Measurements from ENCODE around the gene CLK2. TPM values are rescaled to one million over a fixed set of nuclear protein-coding genes. Genes with fewer than 3 reads are reported as not detected.

The CLK2 gene
- total and polyA plus RNA-seq, 2 of the 13 experiments (the other 11 are each of a cell fraction or from before 2014, with no cell fraction given) = 20.1 to 73.5 TPM

DNA sequence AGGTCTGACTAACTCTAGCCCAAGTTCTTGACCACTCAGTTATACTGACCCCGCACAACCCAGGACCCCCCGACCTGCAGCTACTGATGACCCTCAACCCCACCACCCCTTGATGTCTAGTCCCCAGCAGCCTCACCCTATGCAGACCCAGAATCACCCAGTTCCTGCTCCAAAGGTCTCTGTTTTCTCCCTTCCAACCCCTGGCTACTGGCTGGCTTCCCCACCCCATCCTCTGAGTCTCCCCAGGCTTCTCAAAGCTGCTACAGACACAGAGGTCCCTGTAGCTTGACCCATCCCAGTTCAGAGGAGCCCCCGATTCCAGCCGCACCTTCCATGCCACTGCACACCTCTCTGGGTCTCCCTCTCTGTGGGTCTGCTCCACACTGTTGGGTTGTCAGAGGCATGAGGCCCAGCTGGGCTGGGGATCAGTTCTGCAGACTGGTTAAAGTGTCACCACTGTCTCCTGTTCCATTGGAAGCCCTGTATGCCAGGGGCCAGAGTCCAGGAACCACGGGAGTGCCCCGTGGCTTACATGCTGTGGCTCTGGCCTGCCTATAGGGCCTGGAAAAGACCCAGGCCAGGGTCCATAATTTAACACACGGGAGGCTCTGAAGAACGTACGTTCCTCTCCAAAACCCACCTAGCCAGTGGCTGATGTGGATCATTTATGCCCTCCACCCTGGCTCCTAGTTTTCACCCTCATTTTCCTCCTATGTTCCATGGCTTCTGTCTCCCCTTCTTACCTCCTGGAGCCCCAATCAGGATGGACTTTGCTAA is 27.4 kb upstream of the CLK2 start (continued):
- TF ChIP-seq, protein P1, sequence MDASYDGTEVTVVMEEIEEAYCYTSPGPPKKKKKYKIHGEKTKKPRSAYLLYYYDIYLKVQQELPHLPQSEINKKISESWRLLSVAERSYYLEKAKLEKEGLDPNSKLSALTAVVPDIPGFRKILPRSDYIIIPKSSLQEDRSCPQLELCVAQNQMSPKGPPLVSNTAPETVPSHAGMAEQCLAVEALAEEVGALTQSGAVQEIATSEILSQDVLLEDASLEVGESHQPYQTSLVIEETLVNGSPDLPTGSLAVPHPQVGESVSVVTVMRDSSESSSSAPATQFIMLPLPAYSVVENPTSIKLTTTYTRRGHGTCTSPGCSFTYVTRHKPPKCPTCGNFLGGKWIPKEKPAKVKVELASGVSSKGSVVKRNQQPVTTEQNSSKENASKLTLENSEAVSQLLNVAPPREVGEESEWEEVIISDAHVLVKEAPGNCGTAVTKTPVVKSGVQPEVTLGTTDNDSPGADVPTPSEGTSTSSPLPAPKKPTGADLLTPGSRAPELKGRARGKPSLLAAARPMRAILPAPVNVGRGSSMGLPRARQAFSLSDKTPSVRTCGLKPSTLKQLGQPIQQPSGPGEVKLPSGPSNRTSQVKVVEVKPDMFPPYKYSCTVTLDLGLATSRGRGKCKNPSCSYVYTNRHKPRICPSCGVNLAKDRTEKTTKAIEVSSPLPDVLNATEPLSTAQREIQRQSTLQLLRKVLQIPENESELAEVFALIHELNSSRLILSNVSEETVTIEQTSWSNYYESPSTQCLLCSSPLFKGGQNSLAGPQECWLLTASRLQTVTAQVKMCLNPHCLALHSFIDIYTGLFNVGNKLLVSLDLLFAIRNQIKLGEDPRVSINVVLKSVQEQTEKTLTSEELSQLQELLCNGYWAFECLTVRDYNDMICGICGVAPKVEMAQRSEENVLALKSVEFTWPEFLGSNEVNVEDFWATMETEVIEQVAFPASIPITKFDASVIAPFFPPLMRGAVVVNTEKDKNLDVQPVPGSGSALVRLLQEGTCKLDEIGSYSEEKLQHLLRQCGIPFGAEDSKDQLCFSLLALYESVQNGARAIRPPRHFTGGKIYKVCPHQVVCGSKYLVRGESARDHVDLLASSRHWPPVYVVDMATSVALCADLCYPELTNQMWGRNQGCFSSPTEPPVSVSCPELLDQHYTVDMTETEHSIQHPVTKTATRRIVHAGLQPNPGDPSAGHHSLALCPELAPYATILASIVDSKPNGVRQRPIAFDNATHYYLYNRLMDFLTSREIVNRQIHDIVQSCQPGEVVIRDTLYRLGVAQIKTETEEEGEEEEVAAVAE (CRISPR knock-in tag; IDR thresholded peaks at IDR 0.05; ENCODE audit: borderline replicate concordance) = peak; percentile 63; the same call in 1 of the 2 replicates
- TF ChIP-seq ZNF703 (CRISPR knock-in tag; IDR thresholded peaks at IDR 0.05; ENCODE audit: borderline replicate concordance) (peak; percentile 34; the same call in 1 of the 2 replicates), THYN1 (CRISPR knock-in tag; IDR thresholded peaks at IDR 0.05; ENCODE audit: borderline replicate concordance, low read depth) (peak; percentile 31; the same call in 1 of the 2 replicates), ZNF136 (CRISPR knock-in tag; IDR thresholded peaks at IDR 0.05; ENCODE audit: low read depth) (peak; percentile 89), ZSCAN12 (CRISPR knock-in tag; IDR thresholded peaks at IDR 0.05) (no peak), SMAD9 (CRISPR knock-in tag; IDR thresholded peaks at IDR 0.05) (peak; percentile 86; the same call in 1 of the 2 replicates), STAT5B (CRISPR knock-in tag; IDR thresholded peaks at IDR 0.05) (no peak), HDAC6 (IDR thresholded peaks at IDR 0.05; ENCODE audit: low read depth, low read length) (no peak), ATRX (CRISPR knock-in tag; IDR thresholded peaks at IDR 0.05; ENCODE audit: borderline replicate concordance) (no peak), NR2C2 (CRISPR knock-in tag; IDR thresholded peaks at IDR 0.05; ENCODE audit: borderline replicate concordance) (peak; percentile 51; the same call in 1 of the 2 replicates), ZNF788 (CRISPR knock-in tag; IDR thresholded peaks at IDR 0.05; ENCODE audit: borderline replicate concordance) (peak; percentile 92; the same call in 1 of the 2 replicates), ATAD3A (CRISPR knock-in tag; IDR thresholded peaks at IDR 0.05) (no peak), KLF15 (CRISPR knock-in tag; IDR thresholded peaks at IDR 0.05; ENCODE audit: borderline replicate concordance) (0 out of 2 replicates have a peak, but pooled peaks have one; percentile 32), KLF9 (CRISPR knock-in tag; IDR thresholded peaks at IDR 0.05; ENCODE audit: low read depth) (0 out of 2 replicates have a peak, but pooled peaks have one; percentile 43), GPN1 (CRISPR knock-in tag; IDR thresholded peaks at IDR 0.05; ENCODE audit: borderline replicate concordance) (no peak), NRL (CRISPR knock-in tag; IDR thresholded peaks at IDR 0.05; ENCODE audit: borderline replicate concordance) (peak; percentile 87; the same call in 1 of the 2 replicates), KAT2B (IDR thresholded peaks at IDR 0.05; ENCODE audit: borderline replicate concordance, low read depth, low read length) (no peak)
- TF ChIP-seq, protein P2, sequence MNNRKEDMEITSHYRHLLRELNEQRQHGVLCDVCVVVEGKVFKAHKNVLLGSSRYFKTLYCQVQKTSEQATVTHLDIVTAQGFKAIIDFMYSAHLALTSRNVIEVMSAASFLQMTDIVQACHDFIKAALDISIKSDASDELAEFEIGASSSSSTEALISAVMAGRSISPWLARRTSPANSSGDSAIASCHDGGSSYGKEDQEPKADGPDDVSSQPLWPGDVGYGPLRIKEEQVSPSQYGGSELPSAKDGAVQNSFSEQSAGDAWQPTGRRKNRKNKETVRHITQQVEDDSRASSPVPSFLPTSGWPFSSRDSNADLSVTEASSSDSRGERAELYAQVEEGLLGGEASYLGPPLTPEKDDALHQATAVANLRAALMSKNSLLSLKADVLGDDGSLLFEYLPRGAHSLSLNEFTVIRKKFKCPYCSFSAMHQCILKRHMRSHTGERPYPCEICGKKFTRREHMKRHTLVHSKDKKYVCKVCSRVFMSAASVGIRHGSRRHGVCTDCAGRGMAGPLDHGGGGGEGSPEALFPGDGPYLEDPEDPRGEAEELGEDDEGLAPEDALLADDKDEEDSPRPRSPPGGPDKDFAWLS (CRISPR knock-in tag; IDR thresholded peaks at IDR 0.05; ENCODE audit: borderline replicate concordance) = 0 out of 2 replicates have a peak, but pooled peaks have one; percentile 50
- TF ChIP-seq, protein P3, sequence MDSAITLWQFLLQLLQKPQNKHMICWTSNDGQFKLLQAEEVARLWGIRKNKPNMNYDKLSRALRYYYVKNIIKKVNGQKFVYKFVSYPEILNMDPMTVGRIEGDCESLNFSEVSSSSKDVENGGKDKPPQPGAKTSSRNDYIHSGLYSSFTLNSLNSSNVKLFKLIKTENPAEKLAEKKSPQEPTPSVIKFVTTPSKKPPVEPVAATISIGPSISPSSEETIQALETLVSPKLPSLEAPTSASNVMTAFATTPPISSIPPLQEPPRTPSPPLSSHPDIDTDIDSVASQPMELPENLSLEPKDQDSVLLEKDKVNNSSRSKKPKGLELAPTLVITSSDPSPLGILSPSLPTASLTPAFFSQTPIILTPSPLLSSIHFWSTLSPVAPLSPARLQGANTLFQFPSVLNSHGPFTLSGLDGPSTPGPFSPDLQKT (CRISPR knock-in tag; IDR thresholded peaks at IDR 0.05; ENCODE audit: borderline replicate concordance) = no peak
- TF ChIP-seq, protein P4, sequence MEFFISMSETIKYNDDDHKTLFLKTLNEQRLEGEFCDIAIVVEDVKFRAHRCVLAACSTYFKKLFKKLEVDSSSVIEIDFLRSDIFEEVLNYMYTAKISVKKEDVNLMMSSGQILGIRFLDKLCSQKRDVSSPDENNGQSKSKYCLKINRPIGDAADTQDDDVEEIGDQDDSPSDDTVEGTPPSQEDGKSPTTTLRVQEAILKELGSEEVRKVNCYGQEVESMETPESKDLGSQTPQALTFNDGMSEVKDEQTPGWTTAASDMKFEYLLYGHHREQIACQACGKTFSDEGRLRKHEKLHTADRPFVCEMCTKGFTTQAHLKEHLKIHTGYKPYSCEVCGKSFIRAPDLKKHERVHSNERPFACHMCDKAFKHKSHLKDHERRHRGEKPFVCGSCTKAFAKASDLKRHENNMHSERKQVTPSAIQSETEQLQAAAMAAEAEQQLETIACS (CRISPR knock-in tag; IDR thresholded peaks at IDR 0.05) = no peak

Measured in HepG2 (cell line).